Upper lobe of left lung (tissue), 4 donors: Measurements from ENCODE around the gene MATCAP1.

ENCODE experiments used
- EP300 ChIP-seq, 4 donors: sonication (generic); formaldehyde crosslinking; IDR thresholded peaks; one replicate each; pipeline ENCODE4 v1.5.1; 2017; ENCODE audit warnings: antibody characterized with exemption in 4 of 4, control low read depth in 2 of 4
- POLR2A ChIP-seq, 4 donors: fragments of 450-650 bp; IDR thresholded peaks; one replicate each; pipeline ENCODE4 v1.5.1; 2016 to 2017; ENCODE audit warnings: antibody characterized with exemption in 4 of 4, mild to moderate bottlenecking in 2 of 4
- POLR2AphosphoS5 ChIP-seq, 2 donors: sonication (generic); formaldehyde crosslinking; IDR thresholded peaks; one replicate each; pipeline ENCODE4 v1.5.1; 2017; ENCODE audit warnings: antibody characterized with exemption in 2 of 2
- TF ChIP-seq, protein P1 (sequence below), 6 experiments: fragments of 450-650 bp in 4 of 6; fragments of 200-600 bp in 2 of 6; sonication (generic) in 2 of 6; IDR thresholded peaks; one replicate each; pipeline ENCODE4 v1.5.1; 2016 to 2019; ENCODE audit warnings: antibody characterized with exemption in 6 of 6

GRCh38 chr16:67173323-67173722 lies 10.4 kb downstream of the MATCAP1 start:
- TF ChIP-seq, protein P1, sequence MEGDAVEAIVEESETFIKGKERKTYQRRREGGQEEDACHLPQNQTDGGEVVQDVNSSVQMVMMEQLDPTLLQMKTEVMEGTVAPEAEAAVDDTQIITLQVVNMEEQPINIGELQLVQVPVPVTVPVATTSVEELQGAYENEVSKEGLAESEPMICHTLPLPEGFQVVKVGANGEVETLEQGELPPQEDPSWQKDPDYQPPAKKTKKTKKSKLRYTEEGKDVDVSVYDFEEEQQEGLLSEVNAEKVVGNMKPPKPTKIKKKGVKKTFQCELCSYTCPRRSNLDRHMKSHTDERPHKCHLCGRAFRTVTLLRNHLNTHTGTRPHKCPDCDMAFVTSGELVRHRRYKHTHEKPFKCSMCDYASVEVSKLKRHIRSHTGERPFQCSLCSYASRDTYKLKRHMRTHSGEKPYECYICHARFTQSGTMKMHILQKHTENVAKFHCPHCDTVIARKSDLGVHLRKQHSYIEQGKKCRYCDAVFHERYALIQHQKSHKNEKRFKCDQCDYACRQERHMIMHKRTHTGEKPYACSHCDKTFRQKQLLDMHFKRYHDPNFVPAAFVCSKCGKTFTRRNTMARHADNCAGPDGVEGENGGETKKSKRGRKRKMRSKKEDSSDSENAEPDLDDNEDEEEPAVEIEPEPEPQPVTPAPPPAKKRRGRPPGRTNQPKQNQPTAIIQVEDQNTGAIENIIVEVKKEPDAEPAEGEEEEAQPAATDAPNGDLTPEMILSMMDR (IDR thresholded peaks at IDR 0.05) = no peak
- no peak for TF ChIP-seq POLR2AphosphoS5 (IDR thresholded peaks at IDR 0.05)
- no peak for TF ChIP-seq POLR2A (IDR thresholded peaks at IDR 0.05)
- no peak for TF ChIP-seq EP300 (IDR thresholded peaks at IDR 0.05)
